Activated T-cell treated with anti-CD3 and anti-CD28 coated beads for 4 hours (primary cell): ENCODE results near the gene TGFB1I1.
A peak's percentile ranks its signal among the peaks of the same experiment; 100 is the strongest.
"Not testable (repeated sequence)": the region's sequence is repeated elsewhere in the genome, so short reads cannot be mapped to it uniquely, and the experiment has no call there.

Source experiments
- DNase-seq: peaks from one replicate; pipeline ENCODE4 v3.0.0-alpha.2; 2020

TGFB1I1 gene

GRCh38 chr16:31489298-31489564 lies 17.3 kb downstream of the TGFB1I1 start:
- no peak for DNase-seq

GRCh38 chr16:31489616-31490584 lies 17.9 kb downstream of the TGFB1I1 start:
- DNase-seq = no peak

- DNase-seq = no peak
Observed at GRCh38 chr16:31491778-31492418, 19.9 kb downstream of the TGFB1I1 start.

GRCh38 chr16:31493506-31494125 lies 21.7 kb downstream of the TGFB1I1 start:
- DNase-seq = no peak

GRCh38 chr16:31496670-31497069 lies 24.7 kb downstream of the TGFB1I1 start:
- no peak for DNase-seq

- DNase-seq = no peak
Observed at GRCh38 chr16:31498493-31498892, 26.5 kb downstream of the TGFB1I1 start.

GRCh38 chr16:31499928-31500327 lies 28.0 kb downstream of the TGFB1I1 start:
- DNase-seq = no peak

GRCh38 chr16:31501226-31501965 lies 29.4 kb downstream of the TGFB1I1 start:
- DNase-seq = no peak

- no peak for DNase-seq
Observed at GRCh38 chr16:31501966-31502348, 30.0 kb downstream of the TGFB1I1 start.

GRCh38 chr16:31502981-31503380 lies 31.0 kb downstream of the TGFB1I1 start:
- DNase-seq = no peak

GRCh38 chr16:31503555-31503954 lies 31.6 kb downstream of the TGFB1I1 start:
- not testable (repeated sequence) for DNase-seq

- no peak for DNase-seq
Observed at GRCh38 chr16:31504159-31504558, 32.2 kb downstream of the TGFB1I1 start.

GRCh38 chr16:31505483-31505882 lies 33.5 kb downstream of the TGFB1I1 start:
- DNase-seq = no peak

- no peak for DNase-seq
Observed at GRCh38 chr16:31507617-31507928, 35.6 kb downstream of the TGFB1I1 start.

- peak; percentile 68 for DNase-seq
Observed at GRCh38 chr16:31507929-31508705, 36.2 kb downstream of the TGFB1I1 start, which contains the start of gene RUSF1. RUSF1 (minus strand) TSS chr16:31508391; CDS start chr16:31508373, 18 bp downstream.

- DNase-seq = no peak
Observed at GRCh38 chr16:31508706-31509195, 36.8 kb downstream of the TGFB1I1 start.

- no peak for DNase-seq
Observed at GRCh38 chr16:31513126-31513525, 41.2 kb downstream of the TGFB1I1 start.

- no peak for DNase-seq
Observed at GRCh38 chr16:31513884-31514283, 41.9 kb downstream of the TGFB1I1 start.

GRCh38 chr16:31517800-31518402 lies 45.9 kb downstream of the TGFB1I1 start:
- no peak for DNase-seq

- no peak for DNase-seq
Observed at GRCh38 chr16:31519759-31520431, 47.9 kb downstream of the TGFB1I1 start.

GRCh38 chr16:31521368-31521767 lies 49.4 kb downstream of the TGFB1I1 start:
- DNase-seq = no peak
